ENCODE measurements around the gene GABRA5. TPM values are rescaled to one million over a fixed set of nuclear protein-coding genes. Genes with fewer than 3 reads are reported as not detected.

The GABRA5 gene
- total RNA-seq, 1 donor from 2014 or later = 1.1 TPM

DNA sequence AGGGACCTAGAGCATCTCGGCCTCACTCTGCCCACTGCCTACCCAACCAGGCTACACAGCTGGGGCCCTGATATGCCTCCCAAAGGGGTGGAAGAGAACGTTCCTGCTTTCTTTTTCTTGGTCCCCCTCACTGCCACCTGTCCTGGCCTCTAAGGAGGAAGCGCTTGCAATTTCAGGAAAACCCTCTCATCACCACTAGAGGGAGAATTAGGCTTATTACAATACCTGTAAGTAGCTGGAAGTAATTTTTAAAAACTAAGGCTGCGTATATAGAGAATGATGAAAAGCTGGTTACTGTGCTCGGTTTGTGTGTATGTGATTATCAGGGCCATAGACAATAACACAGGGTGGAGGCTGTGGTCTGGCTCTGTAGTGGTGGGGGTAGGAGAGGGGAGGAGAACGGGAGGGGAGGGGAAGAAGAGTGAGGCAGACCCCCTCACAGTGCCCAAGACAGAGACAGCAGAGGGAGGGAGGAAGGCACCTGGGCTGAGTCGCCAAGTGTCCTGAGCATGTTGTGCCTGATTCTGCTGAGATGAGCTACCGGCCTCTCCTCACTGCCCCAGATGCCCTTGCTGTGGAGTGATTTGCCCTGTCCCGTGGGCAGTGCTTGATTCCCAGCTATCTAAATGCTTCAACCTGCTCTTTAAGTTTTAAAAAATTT lies 107.4 kb downstream of the GABRA5 start:
- H3K36me3 Mint-ChIP-seq (ENCODE audit: unreplicated experiment) = peaks cover 6% of the 10 kb centered on the region
- no peak overlapping the region for H3K27ac Mint-ChIP-seq (ENCODE audit: unreplicated experiment)
- TF ChIP-seq, protein P1, sequence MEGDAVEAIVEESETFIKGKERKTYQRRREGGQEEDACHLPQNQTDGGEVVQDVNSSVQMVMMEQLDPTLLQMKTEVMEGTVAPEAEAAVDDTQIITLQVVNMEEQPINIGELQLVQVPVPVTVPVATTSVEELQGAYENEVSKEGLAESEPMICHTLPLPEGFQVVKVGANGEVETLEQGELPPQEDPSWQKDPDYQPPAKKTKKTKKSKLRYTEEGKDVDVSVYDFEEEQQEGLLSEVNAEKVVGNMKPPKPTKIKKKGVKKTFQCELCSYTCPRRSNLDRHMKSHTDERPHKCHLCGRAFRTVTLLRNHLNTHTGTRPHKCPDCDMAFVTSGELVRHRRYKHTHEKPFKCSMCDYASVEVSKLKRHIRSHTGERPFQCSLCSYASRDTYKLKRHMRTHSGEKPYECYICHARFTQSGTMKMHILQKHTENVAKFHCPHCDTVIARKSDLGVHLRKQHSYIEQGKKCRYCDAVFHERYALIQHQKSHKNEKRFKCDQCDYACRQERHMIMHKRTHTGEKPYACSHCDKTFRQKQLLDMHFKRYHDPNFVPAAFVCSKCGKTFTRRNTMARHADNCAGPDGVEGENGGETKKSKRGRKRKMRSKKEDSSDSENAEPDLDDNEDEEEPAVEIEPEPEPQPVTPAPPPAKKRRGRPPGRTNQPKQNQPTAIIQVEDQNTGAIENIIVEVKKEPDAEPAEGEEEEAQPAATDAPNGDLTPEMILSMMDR (IDR thresholded peaks at IDR 0.05; ENCODE audit: partially characterized antibody, unreplicated experiment) = peak; percentile 75
- DNase-seq = no peak
- H3K4me1 Mint-ChIP-seq (ENCODE audit: low read depth, unreplicated experiment) = peaks cover 1% of the 10 kb centered on the region
- peaks cover 2% of the 10 kb centered on the region for H3K9me3 Mint-ChIP-seq (ENCODE audit: unreplicated experiment)
- H3K4me3 Mint-ChIP-seq (ENCODE audit: unreplicated experiment) = no peak overlapping the region
- H3K27me3 Mint-ChIP-seq (ENCODE audit: unreplicated experiment) = peaks cover 16% of the 10 kb centered on the region

DNA sequence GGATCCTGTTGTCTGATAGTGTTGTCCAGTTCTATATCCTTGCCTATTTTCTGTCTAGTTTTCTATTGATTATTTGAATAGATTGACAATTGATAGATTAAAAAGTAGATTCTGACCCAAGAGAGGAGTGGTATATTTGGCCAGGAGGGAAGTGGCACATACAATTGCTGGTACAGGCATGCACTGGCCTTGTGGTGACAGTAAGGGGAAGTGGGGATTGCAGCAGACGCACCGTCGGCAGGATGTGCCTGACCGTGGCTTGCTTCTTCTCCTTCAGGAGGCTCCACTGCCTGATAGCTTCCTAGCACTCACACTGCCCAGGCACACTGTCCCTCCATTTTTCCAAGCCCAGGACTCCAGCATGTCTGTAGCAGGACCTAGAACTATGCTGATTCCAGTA lies 114.6 kb downstream of the GABRA5 start:
- no peak overlapping the region for H3K4me3 Mint-ChIP-seq (ENCODE audit: unreplicated experiment)
- H3K36me3 Mint-ChIP-seq (ENCODE audit: unreplicated experiment) = no peaks in the 10 kb centered on the region
- H3K4me1 Mint-ChIP-seq (ENCODE audit: low read depth, unreplicated experiment) = peaks cover 1% of the 10 kb centered on the region
- H3K9me3 Mint-ChIP-seq (ENCODE audit: unreplicated experiment) = no peaks in the 10 kb centered on the region
- no peak overlapping the region for H3K27ac Mint-ChIP-seq (ENCODE audit: unreplicated experiment)
- no peaks in the 10 kb centered on the region for H3K27me3 Mint-ChIP-seq (ENCODE audit: unreplicated experiment)
- TF ChIP-seq, protein P1 (IDR thresholded peaks at IDR 0.05; ENCODE audit: partially characterized antibody, unreplicated experiment) = no peak
- DNase-seq = no peak

DNA sequence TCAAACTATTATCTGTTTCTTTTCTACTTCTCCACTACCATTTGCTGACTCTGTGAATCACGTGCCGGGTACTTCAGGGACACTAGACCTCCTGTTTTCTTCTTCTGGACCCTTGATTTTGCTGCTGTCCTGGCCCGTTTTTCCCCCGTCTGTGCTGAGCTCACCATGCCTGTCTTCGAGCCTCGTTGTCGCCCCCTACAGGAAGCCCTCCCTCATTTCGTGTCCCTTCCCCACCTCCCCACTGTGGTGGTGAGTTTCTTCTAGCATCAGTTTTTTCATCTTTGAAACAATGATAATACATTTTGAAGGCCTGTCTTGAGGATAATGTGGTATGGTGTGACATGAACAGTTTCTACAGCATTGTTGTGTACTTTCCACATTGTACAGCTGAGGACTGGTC lies 117.0 kb downstream of the GABRA5 start:
- H3K36me3 Mint-ChIP-seq (ENCODE audit: unreplicated experiment) = no peaks in the 10 kb centered on the region
- no peak for DNase-seq
- H3K4me3 Mint-ChIP-seq (ENCODE audit: unreplicated experiment) = no peak overlapping the region
- no peak overlapping the region for H3K27ac Mint-ChIP-seq (ENCODE audit: unreplicated experiment)
- H3K4me1 Mint-ChIP-seq (ENCODE audit: low read depth, unreplicated experiment) = no peaks in the 10 kb centered on the region
- TF ChIP-seq, protein P1 (IDR thresholded peaks at IDR 0.05; ENCODE audit: partially characterized antibody, unreplicated experiment) = peak; percentile 23
- H3K27me3 Mint-ChIP-seq (ENCODE audit: unreplicated experiment) = no peaks in the 10 kb centered on the region
- H3K9me3 Mint-ChIP-seq (ENCODE audit: unreplicated experiment) = no peaks in the 10 kb centered on the region

DNA sequence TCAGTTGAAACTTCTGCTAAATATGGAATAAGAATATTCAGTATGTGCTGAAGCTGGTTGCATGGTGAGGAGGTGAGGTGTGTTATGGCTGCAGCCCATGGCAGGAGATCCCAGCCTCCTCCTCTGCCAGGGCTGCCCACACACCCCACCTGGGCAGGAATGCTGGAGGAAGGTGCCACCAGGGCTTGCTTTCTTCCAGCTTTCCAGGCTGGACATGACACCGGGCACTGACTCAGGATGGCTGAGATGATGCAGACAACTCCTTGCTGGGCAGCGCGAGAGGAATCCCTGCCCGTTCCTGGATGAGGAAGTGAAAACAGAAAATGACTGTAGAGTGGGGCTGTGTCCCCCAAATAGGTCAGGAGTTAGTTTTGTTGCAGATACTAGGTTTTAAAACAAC lies 118.2 kb downstream of the GABRA5 start:
- no peak for DNase-seq
- Mint-ChIP-seq H3K4me1 (ENCODE audit: low read depth, unreplicated experiment) (no peaks in the 10 kb centered on the region), H3K4me3 (ENCODE audit: unreplicated experiment) (no peak overlapping the region), H3K9me3 (ENCODE audit: unreplicated experiment) (no peaks in the 10 kb centered on the region), H3K27me3 (ENCODE audit: unreplicated experiment) (no peaks in the 10 kb centered on the region), H3K36me3 (ENCODE audit: unreplicated experiment) (no peaks in the 10 kb centered on the region), H3K27ac (ENCODE audit: unreplicated experiment) (no peak overlapping the region)
- TF ChIP-seq, protein P1 (IDR thresholded peaks at IDR 0.05; ENCODE audit: partially characterized antibody, unreplicated experiment) = no peak

DNA sequence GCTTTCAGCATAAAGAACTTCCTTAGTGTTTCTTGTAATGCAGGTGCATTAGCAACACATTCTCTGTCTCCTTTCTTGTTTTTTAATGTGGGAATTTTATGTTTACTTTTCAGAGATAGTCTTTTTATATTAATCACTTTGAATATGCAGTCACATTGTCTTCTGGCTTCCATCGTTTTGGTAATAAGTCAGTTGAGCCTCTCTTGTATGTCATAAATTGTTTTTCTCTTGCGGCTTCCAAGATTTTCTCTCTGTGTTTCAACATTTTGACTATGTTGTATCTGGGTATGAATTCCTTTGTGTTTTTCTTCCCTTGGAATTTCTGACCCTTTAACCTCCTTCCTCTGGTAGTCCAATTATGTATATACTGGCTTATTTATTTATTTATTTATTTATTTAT lies 129.4 kb downstream of the GABRA5 start:
- TF ChIP-seq, protein P1 (IDR thresholded peaks at IDR 0.05; ENCODE audit: partially characterized antibody, unreplicated experiment) = no peak

More for the DNA sequence above, 129.4 kb downstream of the GABRA5 start:
- Mint-ChIP-seq H3K27me3 (ENCODE audit: unreplicated experiment) (no peaks in the 10 kb centered on the region), H3K36me3 (ENCODE audit: unreplicated experiment) (peaks cover 14% of the 10 kb centered on the region), H3K27ac (ENCODE audit: unreplicated experiment) (no peak overlapping the region), H3K4me1 (ENCODE audit: low read depth, unreplicated experiment) (no peaks in the 10 kb centered on the region), H3K9me3 (ENCODE audit: unreplicated experiment) (peaks cover 2% of the 10 kb centered on the region), H3K4me3 (ENCODE audit: unreplicated experiment) (no peak overlapping the region)
- DNase-seq = no peak

All from glutamatergic neuron (in vitro differentiated cells).